HG03095 (cell line): ENCODE measurements around the gene EFNB1.

Source experiments
- ATAC-seq: cut with Tn5 transposase; IDR thresholded peaks from one replicate; pipeline ENCODE4 v1.9.1; 2021; ENCODE audit warnings: moderate library complexity; ENCODE audit not compliant: unreplicated experiment

The EFNB1 gene

DNA sequence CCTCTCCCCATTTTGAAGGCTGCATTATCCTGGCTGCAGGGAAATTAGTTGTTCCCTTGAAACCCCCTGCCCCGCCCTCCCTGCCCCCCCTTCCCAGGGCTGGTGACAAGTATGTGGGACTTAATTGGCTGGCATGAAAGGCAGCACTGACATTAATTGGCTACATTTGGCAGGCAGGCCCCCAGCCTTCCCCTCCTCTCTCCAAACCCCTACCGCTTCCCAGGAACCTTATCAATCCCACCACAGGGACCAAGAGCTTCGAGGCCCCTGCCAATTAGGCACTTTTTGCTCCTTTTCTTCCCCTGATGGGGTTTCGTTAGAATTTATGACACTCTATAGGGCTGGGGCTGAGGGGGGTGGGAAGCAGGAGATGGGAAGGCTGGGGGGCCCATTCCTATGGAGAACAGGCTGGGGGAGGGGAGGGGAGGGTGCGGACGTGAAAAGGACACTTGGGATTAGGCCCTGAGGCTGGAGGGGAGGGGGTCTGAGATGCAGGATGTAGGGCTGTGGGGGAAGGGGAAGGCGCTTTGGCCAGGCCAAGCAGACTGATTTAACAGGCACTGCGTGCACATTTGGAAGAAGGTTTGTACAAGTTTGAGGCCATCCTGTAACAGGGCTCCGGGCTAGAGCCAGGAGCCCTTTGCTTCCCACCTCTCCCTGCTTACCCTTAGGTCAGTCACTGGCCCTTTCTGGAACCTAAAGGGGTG, 52.2 kb downstream of the EFNB1 start:
- ATAC-seq, result no peak

DNA sequence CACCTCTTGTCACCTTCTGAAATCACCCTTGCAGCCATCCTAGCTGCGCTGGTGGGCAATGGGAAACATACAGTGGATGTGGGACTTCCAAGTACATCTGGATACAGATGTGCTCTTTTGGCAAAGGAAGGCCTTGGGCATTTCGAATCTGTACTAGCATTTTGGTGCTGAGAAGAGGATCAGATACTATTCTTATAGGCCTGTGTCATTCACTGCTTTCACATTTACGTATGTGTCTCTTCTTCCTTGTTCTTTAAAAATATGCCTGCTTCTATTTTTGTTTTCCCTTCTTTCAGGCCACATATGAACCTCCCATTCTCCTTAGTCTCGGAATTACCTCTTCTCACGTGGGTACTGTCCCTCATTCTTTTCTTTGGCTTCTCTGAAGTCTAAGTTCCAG, 53.1 kb downstream of the EFNB1 start:
- no peak for ATAC-seq

GRCh38 chrX:68883800-68884199, 55.0 kb downstream of the EFNB1 start:
- ATAC-seq, result no peak

GRCh38 chrX:68889249-68889648, 60.4 kb downstream of the EFNB1 start:
- ATAC-seq, result no peak
